Ascending aorta (tissue), 2 donors: ENCODE data around the gene ANKRD28. TPM values are rescaled to one million over a fixed set of nuclear protein-coding genes. Genes with fewer than 3 reads are reported as not detected.
"Not testable (repeated sequence)": the region's sequence is repeated elsewhere in the genome, so short reads cannot be mapped to it uniquely, and the experiment has no call there.

Experiments
- DNase-seq, 2 donors: peaks; one replicate each; pipeline ENCODE4 v3.0.0-alpha.2; 2019; ENCODE audit warnings: low spot score in 2 of 2
- H3K27ac ChIP-seq, 2 donors: fragments of 200-600 bp; sonication (generic); one replicate each; pipeline ENCODE4 v1.5.1; 2016 to 2017; ENCODE audit warnings: mild to moderate bottlenecking in 1 of 2
- H3K27me3 ChIP-seq: fragments of 200-600 bp; sonication (generic); one replicate; pipeline ENCODE4 v1.5.1; 2017
- H3K36me3 ChIP-seq, 2 donors: fragments of 200-600 bp; sonication (generic); one replicate each; pipeline ENCODE4 v1.5.1; 2016
- H3K4me1 ChIP-seq, 2 donors: fragments of 200-600 bp; sonication (generic); one replicate each; pipeline ENCODE4 v1.5.1; 2016 to 2017; ENCODE audit warnings: mild to moderate bottlenecking in 1 of 2
- H3K4me3 ChIP-seq, 2 donors: fragments of 200-600 bp; sonication (generic); one replicate each; pipeline ENCODE4 v1.5.1; 2016 to 2017; ENCODE audit warnings: mild to moderate bottlenecking in 1 of 2
- H3K9me3 ChIP-seq, 2 donors: fragments of 200-600 bp; sonication (generic); one replicate each; pipeline ENCODE4 v1.5.1; 2016
- CTCF ChIP-seq, 3 experiments: fragments of 200-600 bp in 2 of 3; fragments of 450-650 bp in 1 of 3; sonication (generic) in 2 of 3; IDR thresholded peaks; one replicate each; pipeline ENCODE4 v1.5.1; 2016 to 2019; ENCODE audit warnings: antibody characterized with exemption in 3 of 3, mild to moderate bottlenecking in 1 of 3, moderate library complexity in 1 of 3
- intact Hi-C: fragments of 100-400 bp; cut with DNase I; formaldehyde crosslinking; loops from one replicate; pipeline ENCODE4 v1.15.1; 2023
- total RNA-seq: library from RNA; depleted of rRNA; stranded (reverse); fragments of >200 nt; gene quantifications from one replicate; pipeline ENCODE4 v1.1.0, GENCODE V29; 2016

Gene ANKRD28
- total RNA-seq, 1 donor from 2014 or later = 19.7 TPM

DNA sequence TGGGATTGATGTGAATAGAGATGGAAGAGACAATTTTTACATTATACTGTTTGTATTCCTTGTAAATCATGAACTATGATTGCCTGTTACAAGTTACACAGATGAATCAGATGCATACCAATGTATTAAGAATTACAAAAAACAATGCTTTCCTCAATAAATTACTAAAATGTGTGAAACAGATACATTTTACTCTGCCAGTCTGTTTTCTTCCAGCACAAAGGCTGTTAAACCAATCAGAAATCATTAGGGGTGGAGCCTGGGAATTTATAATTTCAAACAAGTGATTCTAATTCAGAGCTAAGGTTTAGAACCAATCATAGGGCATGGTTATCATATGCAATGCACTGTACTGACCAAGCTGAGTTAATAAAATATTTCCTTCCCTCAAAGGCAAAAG lies 21.8 kb upstream of the ANKRD28 start:
- Histone ChIP-seq H3K27ac (no peak overlapping the region), H3K4me3 (no peak overlapping the region), H3K9me3 (no peaks in the 10 kb centered on the region), H3K27me3 (no peaks in the 10 kb centered on the region), H3K4me1 (peaks cover 0 to 5% of the 10 kb centered on the region in 2 donors), H3K36me3 (no peaks in the 10 kb centered on the region)
- no peak for TF ChIP-seq CTCF (IDR thresholded peaks at IDR 0.05)
- DNase-seq = no peak
- intact Hi-C loops = loop anchor here (5.0 kb wide), 2 partner anchors 228 to 428 kb away; no protein-coding TSS in a partner anchor

- peaks cover 0 to 5% of the 10 kb centered on the region in 2 donors for H3K4me1 ChIP-seq
Observed at GRCh38 chr3:15819043-15819442, 21.3 kb upstream of the ANKRD28 start.

DNA sequence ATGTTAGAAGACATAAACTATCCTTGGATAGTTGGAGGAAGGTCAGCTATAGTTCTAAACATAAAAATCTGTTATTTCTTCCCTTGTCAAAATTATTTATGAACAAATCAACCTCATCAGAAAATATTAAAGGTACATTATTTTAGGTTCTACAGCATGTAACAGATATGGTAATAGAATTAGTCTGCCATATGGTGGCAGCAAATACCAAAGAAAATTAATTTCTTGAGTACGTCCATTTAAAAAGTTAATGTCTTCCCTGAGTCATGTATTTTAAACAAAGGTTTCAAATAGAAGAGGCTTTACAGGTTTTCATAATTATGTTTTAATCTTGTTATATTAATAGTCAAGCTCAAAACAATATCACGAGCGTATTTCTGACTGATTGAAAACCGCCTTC lies 17.9 kb upstream of the ANKRD28 start:
- DNase-seq = no peak

More at GRCh38 chr3:15819043-15819442, 21.3 kb upstream of the ANKRD28 start:
- no peak for TF ChIP-seq CTCF (IDR thresholded peaks at IDR 0.05)
- no peak overlapping the region for H3K4me3 ChIP-seq
- no peaks in the 10 kb centered on the region for H3K27me3 ChIP-seq
- no peaks in the 10 kb centered on the region for H3K9me3 ChIP-seq
- no peak for DNase-seq
- intact Hi-C loops = loop anchor here (5.0 kb wide), 2 partner anchors 228 to 428 kb away; no protein-coding TSS in a partner anchor
- H3K27ac ChIP-seq = no peak overlapping the region
- H3K36me3 ChIP-seq = no peaks in the 10 kb centered on the region

DNA sequence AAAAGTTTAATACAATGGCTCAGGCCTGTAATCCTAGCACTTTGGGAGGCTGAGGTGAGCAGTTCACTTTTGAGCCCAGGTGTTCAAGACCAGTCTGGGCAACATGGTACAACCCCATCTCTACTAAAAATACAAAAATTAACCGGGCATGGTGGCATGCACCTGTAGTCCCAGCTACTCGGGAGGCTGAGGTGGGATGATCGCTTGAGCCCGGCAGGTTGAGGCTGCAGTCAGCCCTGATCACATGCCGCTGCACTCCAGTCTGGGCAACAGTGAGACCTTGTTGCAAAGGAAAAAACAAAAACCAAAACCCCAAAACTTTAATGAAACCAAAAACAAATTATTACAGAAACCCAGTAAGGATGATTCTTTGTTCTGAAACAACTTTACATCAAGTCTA lies 15.3 kb upstream of the ANKRD28 start:
- DNase-seq, H3K9me3 ChIP-seq, H3K27me3 ChIP-seq, H3K36me3 ChIP-seq, H3K4me1 ChIP-seq, H3K27ac ChIP-seq, H3K4me3 ChIP-seq: not testable (repeated sequence)
- intact Hi-C loops = loop anchor here (2.0 kb wide), 1 partner anchor 182 kb away; no protein-coding TSS in a partner anchor

More for the DNA sequence above, 17.9 kb upstream of the ANKRD28 start:
- intact Hi-C loops = loop anchor here (2.0 to 5.0 kb wide), 3 partner anchors 232 to 432 kb away; partner anchors contain the start of gene GALNT15
- Histone ChIP-seq H3K36me3 (no peaks in the 10 kb centered on the region), H3K4me1 (no peaks in the 10 kb centered on the region), H3K27ac (no peak overlapping the region), H3K4me3 (no peak overlapping the region), H3K27me3 (no peaks in the 10 kb centered on the region), H3K9me3 (no peaks in the 10 kb centered on the region)
- TF ChIP-seq CTCF (IDR thresholded peaks at IDR 0.05) = peak; percentile 20 to 49 (median 28)

DNA sequence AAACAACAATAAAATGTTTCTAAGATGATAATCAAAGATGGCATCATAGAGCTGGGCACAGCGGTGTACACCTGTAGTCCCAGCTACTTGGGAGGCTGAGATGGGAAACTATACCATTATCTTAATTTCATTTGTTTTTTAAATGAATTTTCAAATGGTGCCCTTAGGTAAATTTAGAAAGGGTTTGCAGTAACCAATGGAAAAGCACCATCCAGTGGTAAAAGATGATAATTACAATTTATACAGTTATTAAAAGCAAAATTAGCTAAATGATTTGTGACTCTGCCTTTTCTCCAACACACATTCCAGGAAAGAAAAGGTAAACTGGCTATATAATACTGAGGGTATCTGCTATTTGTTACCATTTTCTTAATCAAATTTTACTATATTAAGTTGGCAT lies 14.4 kb upstream of the ANKRD28 start:
- Histone ChIP-seq H3K27ac (no peak overlapping the region), H3K4me3 (no peak overlapping the region), H3K27me3 (no peaks in the 10 kb centered on the region), H3K9me3 (no peaks in the 10 kb centered on the region), H3K36me3 (no peaks in the 10 kb centered on the region), H3K4me1 (no peaks in the 10 kb centered on the region)
- peak; percentile 31 to 61 (median 45) for TF ChIP-seq CTCF (IDR thresholded peaks at IDR 0.05)
- intact Hi-C loops = loop anchor here (2.0 kb wide), 1 partner anchor 181 kb away; no protein-coding TSS in a partner anchor
- no peak for DNase-seq

GRCh38 chr3:15810702-15811101 lies 12.9 kb upstream of the ANKRD28 start:
- no peak overlapping the region for H3K27ac ChIP-seq

More at GRCh38 chr3:15810702-15811101, 12.9 kb upstream of the ANKRD28 start:
- Histone ChIP-seq H3K36me3 (no peaks in the 10 kb centered on the region), H3K27me3 (no peaks in the 10 kb centered on the region), H3K4me1 (peaks cover 6 to 10% of the 10 kb centered on the region in 2 donors), H3K4me3 (no peak overlapping the region), H3K9me3 (no peaks in the 10 kb centered on the region)
- no peak for DNase-seq
- intact Hi-C loops = no loop called here
- TF ChIP-seq CTCF (IDR thresholded peaks at IDR 0.05) = no peak
